GM19193 (cell line): Measurements from ENCODE around the gene CMSS1.

Source experiments
- POLR2A ChIP-seq: IDR thresholded peaks from 4 replicates; pipeline ENCODE4 v1.6.1; 2011; ENCODE audit not compliant: insufficient read depth, insufficient read length; ENCODE audit errors: extremely low read depth

CMSS1 gene

DNA sequence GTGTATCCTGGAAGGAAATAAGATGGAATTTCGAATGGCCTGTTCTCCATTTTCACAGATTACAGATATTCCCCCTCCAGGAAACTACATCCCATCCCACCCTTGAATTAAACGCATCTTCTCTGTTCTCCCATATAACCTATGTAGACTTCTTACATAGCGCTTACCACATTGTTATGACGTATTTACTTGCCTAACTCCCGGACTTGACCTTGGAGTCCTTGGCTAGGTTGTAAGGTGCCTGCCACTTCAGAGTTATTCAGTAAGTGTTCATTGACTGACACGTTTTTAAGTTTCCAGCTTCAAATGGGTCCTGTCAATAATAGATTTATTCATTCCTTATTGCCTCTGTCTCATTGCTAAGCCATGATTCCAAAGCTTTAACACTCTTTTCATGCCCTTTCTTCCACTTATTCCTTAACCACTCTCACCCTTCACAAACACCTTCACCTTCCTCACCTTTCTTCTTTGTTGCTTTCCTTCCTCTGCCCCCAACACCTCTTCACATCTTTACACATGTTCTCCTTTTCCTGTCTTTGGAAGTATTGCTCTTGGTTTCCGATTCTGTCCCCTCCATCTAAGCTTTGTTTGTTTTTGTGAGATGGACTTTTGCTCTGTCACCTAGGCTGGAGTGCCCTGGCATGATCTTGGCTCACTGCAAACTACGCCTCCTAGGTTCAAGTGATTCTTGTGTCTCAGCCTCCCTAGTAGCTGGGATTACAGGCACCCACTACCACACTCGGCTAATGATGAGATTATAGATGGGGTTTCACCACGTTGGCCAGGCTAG is 138.3 kb downstream of the CMSS1 start:
- TF ChIP-seq POLR2A, result no peak

GRCh38 chr3:99957151-99957796 is 139.6 kb downstream of the CMSS1 start:
- TF ChIP-seq POLR2A, result no peak

DNA sequence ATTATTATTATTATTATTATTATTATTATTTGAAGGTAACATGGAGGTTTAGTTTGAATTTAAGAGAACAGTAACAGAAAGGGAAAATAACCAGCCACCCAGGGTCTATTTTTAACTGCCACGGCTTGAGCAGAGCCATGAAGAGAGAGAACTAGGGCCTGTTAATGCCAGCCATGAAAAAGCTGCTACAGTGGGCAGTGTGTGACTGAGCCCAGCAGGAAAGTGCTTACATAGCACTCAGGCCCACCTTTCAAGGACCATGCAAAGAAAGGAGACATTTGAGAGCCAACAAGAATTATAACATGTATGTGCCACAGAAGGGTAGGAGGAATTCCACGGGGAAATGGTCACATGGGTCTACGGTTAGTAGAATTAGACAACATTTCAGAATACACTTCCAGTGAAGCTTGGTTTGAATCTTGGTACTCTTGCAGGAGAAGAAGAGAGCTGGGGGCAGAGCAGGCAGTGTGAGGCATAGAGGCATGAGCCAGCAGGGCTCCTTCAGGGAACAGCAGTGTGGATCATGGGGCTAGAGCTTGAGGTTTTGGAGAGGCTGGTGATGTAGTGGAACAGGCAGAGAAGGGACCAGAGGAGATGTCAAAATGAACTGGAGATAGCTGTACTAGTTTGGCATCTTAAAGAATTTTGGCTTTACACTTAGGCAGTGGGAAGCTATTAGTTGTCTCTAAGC is 140.7 kb downstream of the CMSS1 start:
- TF ChIP-seq POLR2A, result no peak

DNA sequence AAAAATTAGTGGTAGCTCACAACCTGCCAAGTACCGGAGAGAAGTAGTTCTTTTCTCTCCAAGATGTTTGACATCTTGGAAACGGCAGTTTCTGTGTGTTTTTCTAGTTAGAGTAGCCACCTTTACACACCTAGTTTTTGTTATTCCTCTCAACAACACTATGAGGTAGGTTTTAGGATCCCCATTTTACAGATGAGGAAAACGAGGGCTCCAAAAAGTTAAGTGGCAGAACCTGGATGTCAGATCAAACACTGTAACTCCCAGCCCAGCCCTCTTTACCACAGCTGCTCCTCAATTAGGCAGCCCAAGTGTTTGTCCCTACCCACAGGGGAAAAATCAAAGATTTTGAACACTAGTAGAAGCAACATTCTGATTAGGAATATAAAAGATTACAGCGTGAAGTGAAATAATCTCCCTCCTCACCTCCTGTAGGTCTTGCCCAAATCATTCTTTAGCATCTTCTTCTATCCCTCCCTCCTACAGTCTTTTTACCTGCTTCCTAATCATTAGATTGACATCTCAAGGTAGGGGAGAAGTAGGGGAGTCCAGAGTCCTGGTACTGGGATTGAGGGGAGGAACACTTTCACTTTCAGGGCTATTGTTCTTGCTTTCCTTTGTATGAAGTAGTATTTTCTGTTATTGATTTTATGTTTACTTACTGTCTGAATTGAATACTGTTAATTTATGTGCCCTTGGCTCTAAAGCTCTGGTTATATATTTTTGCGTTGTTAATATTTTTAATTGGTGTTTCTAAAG is 142.6 kb downstream of the CMSS1 start:
- TF ChIP-seq POLR2A, result no peak

GRCh38 chr3:99960941-99961340 is 143.3 kb downstream of the CMSS1 start:
- TF ChIP-seq POLR2A, result no peak

GRCh38 chr3:99961756-99962515 is 144.3 kb downstream of the CMSS1 start:
- no peak for TF ChIP-seq POLR2A

GRCh38 chr3:99962703-99963102 is 145.0 kb downstream of the CMSS1 start:
- TF ChIP-seq POLR2A, result no peak

DNA sequence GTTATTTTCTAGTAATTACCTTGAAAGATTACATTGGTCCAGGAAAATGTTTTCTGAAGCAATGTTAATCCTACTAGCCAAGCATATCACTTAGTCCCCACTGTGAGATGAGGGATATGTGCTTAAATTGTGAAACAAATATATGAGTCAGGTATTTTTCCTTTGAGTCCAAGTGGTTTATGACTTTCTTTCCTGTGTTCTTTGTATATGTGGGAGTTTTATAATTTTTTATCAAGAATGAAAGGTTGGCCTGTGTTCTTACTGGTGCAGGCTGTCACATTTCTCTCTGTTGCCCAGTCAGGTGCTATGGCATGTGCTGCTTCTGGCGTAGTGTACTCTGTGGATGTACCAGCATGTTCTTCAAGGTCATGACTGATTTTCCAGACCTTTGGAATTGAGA is 147.4 kb downstream of the CMSS1 start:
- TF ChIP-seq POLR2A, result no peak

- TF ChIP-seq POLR2A, result no peak
Observed at GRCh38 chr3:99965681-99966408, 148.2 kb downstream of the CMSS1 start.

DNA sequence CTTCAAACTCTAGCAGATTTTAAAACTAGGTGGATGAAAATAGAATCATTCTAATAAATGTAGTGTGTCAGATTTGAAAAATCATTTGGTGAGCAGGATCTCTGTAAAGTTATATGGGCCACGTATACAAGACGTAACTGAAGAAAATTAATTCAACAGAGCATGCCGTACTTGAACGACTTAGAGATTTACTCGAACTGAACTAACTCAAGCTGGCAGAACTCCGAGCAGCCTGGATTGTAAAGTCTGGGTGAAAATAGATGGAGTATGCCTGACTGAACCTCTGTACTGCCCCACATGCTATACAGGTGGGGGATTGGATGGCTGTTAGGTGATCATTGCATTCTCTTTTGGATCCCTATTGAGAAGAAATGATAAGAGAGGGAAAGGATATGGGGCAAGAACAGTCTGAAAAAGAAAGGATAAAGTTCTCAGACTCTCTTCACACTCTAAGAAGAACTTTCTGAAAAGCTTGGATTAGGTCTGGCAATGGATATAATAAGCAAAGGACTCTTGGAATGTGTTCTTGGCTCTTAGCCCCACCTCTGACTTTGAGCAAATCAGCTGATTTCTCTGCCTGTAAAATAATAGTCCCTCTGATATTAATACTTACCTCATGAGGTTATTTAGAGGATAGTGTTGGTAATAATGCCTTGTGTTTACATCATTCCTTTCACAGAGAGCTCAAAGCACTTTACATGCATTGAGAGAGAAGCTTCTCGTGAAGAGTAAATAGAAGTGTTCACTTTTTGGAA is 149.2 kb downstream of the CMSS1 start:
- TF ChIP-seq POLR2A, result no peak

DNA sequence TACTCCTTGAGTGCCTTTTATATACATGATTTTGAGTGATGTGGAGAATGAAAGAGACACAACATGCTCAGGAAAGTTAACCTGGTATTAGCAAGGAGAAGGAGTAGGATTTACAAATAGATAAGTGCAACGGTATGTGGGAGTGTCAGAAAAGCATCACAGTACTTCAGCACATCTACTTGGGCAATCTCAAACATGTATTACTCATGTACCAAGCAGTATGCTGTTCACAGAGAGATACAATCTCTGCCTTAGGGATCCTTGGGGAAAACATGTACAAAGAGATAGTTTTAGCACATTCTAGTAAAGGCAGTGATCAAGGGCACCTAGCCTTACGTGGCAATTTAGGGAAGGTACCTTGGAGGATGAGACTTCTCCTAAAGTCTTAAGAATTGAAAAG is 150.1 kb downstream of the CMSS1 start:
- TF ChIP-seq POLR2A, result no peak

- TF ChIP-seq POLR2A, result no peak
Observed at GRCh38 chr3:99969136-99969535, 151.5 kb downstream of the CMSS1 start.

- no peak for TF ChIP-seq POLR2A
Observed at GRCh38 chr3:99970198-99970597, 152.5 kb downstream of the CMSS1 start.

GRCh38 chr3:99971761-99972160 is 154.1 kb downstream of the CMSS1 start:
- TF ChIP-seq POLR2A, result no peak
